NCI-H2196 (cell line): Measurements from ENCODE around the gene TSPAN3.

Experiments used
- DNase-seq: peaks from one replicate; lab custom pipeline; 2025; ENCODE audit not compliant: unreplicated experiment; lab: John Stamatoyannopoulos, UW

Gene TSPAN3

DNA sequence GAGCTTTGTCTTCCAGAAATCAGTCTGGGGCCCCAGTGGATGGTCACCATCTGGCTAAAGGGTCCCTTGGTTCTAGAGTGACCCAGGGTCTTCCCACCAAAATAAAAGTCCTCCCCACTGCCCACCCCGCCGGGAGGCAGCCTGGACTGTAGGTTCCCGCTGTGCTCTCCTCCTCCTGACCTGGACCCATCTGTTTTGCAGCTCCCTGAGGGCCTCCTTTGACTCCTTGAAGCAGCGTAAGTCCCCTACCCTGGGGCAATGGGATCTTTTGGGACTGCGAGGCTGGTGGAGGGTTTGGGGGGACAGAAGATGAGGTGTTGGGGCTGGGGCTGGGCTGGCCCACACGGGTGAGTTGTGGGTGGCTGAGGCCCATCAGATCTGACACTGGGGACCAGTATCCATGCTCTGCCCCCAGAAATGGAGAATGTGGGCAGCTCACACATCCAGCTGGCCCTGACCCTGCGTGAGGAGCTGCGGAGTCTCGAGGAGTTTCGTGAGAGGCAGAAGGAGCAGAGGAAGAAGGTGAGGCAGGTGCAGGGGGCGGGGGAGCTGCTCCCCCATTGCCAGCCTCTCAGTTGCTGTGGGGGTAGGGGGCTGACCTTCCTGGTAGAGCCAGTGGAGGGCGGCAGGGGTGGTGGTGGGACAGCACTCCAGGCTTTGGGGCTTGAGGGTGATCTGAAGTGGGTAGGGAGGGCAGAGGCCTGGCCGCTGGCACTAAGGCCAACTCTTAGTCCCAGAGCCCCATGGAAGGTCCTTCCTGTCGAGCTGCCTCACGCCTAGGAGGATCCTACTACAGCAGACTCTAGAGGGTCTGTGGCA, 45.6 kb downstream of the TSPAN3 start:
- DNase-seq: no peak

DNA sequence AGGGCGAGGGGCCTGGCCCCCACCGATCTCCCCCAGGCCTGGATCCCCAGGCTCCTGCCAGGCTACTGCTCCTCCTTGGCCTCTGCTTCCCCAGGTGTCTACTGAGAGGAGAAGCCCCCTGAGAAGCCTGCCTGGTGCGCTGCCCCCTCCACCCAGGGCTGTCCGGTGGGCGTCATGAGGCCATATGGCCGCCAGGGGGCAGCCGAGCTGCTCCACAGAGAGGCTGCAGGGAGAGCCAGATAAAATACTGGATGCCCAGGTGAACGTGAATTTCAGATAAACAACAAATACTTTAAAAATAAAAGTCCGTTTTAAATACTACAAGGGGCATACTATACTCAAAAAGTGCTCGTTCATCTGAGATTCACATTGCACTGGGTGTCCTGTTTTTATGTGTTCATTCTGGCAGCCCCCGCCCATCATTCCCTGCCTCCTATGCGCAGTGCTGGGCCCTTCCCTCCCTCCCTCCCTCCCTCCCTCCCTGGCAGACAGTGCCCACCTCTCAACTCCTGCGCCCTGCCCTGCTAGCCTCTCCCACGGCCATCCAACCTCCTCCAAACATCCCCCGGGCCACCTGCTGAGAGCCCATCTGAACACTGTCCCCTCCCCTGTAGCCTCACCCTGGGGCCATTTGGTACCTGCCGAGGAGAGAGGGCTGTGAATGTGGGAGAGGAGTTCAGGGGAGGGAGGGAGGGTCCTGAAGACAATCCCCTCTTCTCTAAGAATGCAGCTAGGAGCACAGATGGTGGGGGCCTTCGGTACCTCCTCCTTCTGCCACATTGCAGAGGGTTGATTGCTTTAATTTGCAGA, 46.4 kb downstream of the TSPAN3 start:
- peak; percentile 30 for DNase-seq

DNA sequence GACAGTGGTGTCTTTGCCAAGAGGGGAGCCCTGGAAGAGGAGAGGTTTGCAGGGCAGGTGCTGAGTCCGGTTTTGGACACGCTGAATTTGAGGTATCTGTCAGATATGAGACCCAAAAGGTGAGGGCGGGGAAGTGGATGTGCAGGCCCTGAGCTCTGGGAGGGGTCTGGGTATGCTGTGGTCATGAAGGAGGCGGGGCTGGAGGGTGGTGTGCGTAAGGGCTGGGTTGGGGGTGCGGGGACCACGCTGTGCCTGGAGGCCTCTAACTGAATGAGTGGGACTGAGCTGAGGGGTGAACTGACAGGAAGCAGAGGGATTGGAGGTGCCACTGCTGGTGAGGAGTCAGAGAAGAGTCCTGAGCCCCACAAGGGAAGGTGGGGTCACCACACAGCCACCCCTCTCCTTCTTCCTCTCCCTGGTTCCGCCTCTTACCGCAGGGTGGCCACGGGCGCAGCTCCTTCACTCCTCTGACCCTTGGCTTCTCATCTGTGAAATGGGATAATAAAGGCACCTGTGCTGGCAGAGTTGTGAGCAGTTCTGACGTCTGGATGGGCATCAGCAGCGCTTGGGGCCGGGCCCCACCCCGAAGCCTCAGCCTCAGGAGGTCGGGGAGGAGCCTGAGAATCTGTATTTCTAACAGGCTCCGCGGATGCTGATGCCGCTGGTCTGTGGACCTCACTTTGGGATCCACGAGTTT, 47.2 kb downstream of the TSPAN3 start:
- DNase-seq: no peak

DNA sequence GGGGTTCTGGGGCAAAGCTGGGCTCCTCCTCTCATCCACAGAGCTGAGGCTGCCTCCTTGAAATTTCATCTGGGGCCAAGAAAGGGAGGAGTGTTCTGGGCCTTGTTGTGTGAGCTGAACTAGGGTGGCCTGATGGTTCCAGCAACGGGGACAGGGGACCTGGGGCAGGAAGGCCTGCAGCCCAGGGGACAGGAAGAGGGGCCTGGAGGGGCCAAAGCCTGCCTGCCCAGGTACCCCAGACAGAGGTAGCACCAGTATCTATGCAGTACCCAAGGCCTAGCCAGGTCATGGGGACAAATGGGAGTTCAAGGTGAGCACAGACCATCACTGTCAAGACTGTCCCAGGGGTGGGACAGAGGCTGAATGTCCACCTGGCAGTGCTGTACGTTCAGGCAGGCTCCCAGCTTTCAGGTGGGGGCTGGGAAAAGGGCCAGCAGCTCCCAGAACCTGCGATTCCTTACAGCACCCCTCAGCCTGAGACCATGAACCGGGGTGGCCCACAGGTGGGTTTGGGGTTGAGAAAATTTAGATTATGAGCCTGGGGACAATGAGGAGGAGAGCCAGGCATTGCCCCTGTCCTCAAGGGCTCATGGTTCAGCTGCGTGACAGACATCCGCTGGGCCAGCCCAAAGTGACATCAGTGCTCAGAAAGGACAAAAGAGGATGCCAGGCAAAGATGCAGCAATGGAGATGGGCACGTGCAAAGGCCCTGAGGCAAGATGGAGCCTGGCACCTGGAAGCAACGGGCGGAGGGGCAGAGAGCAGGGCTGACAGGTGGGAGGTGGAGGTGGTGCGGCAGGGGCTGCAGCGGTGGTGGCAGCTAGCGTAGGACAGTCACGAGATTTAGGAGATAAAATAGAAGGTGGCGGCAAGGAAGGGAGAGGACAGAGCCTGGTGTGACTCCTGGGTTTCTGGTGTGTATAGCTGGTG, 48.0 kb downstream of the TSPAN3 start:
- DNase-seq: no peak

DNA sequence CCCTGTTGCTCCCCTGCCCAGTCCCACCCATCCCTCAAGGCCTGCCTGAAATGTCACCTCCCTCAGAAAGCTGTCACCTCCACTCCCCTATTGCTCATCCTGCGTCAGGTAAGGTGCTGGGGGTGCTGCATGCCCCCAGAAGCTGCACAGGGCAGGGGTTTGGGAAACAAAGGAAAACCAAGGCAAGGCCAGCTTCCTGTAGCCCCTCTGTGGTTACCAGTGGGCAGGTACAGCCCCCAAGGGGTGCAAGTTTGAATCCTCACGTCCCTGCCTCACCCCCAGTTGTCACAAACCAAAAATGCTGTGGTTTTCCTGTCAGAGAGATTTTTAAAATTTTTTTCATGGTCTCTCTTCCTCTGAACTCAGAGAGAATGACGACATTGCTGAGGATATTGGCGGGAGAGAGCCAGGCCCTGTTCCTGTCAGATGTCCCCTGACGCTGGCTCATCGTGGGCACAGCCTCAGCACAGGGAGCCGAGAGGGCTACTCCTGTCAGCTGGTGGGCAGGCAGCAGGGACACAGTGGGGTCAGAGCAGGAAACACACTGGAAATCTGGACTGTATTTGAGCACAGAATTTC, 49.0 kb downstream of the TSPAN3 start:
- DNase-seq: no peak

DNA sequence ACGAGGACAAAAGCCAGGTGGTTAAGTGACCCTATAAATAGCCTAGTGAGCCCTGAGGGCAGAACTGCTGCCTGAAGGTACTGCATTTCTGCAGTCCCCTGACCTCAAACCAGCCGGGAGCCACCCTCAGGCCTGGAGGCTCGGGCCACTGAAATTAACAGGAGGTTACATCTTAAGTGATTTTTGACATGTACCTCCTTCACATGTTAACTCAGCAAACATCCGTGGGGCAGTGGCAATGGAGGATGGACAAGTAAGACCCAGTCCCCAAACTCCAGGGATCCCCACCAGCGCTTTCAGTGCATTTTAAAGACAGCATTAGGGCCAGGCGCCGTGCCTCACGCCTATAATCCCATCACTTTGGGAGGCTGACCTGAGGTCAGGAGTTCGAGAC, 49.8 kb downstream of the TSPAN3 start:
- no peak for DNase-seq

DNA sequence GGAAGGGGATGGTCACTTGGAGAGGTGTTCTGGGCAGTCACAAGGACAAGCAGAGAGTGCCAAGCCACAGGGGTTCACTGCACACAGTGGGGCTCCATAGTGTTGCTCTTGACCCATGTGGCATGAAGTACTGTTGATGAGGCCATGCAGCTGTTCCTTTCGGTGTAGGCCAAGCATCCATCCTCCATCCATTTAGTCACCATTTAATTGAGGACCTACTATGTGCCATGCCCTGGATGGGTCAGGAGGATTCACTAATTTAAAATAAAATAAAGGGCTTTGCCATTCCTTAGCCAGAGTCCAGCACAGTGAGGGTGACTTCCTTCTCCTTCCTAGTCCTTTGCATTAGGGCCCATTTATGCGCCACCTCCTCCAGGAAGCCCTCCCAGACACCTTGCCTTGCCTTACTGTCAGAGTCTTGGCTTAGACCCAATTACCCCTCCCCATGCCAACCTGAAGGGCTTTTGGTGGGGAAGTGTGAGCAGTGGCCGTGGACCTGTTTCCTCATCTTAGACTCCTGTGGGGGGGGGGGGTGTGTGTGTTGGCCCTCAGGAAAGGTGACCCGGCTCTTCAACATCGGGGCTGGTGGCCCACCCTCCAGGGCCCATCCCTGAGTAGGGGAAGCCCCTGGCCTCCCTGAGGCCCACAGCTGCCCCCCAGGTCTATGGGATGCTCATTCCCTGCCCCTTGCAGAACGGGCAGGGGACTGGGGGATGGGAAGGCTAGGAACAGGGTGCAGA, 50.4 kb downstream of the TSPAN3 start:
- DNase-seq: no peak

DNA sequence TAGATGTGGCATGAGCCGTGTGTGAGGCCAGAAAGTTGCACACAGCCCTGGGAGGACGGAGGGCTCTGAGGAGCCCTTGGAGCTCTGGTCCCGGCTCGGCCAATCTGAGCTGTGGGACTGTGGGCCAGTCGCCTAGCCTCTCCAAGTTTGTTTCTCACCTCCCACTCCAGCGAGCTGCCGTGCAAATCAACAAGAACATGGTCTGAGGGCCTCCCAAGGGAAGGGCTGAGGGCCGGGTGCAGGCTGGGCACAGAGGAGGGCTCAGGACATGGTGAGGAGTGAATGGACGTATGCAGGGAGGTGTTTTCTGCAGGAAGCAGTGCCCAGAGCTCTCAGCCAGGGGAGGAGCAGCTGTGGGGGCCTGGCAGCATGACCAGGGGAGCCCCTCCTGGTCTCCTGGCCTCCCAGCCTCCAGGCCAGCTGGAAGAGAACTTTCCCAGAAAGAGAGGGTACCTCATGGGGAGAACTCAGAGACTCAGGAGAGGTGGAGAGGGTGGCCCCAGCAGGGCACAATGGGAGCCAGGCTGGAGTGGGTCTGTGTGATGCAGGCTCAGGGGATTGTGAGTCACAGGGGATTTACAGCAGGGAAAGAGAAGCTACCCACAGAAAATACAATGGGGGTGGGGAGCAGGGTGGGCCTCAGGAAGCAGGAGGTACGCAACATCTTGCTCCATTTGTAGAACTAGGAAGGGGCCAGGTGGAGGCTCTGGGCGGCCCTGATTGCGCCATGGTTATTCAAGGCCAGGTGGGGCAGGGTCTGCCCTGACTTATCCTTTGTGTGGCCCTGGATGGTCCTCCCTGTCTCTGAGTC, 51.2 kb downstream of the TSPAN3 start:
- no peak for DNase-seq

DNA sequence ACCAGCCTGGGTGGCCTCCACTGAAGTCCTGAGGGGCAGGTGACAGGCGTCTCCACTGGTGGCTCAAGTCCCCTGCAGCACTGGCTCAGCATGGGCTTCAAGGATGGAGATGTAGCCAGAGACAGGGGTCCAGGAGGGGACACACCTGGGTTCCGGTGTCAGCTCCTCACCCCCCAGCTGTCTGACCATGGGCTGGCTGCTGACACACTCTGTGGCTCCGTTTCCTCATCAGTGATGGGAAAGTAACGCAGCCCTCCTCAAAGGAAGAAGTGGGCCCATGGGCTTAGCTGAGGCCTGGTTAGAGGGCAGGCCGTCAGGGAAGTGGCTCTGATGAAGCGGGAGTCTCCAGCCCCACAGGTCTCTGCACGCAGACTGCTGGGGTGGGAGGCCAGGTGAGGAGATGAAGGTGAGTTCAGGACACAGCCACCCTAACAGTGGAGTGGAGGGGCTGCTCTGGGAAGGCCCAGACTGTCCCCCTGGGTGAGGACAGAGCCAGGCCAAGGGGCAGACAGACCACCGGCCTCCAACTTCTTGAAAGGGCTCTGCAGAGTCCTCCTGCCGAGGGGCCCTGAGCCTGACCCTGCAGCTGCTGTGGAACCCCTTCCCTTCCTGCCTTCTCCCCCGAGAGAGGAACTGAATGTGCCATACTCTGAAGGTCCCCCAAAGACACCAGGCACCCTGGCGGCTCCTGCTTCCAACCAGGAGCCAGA, 52.0 kb downstream of the TSPAN3 start:
- DNase-seq: no peak

DNA sequence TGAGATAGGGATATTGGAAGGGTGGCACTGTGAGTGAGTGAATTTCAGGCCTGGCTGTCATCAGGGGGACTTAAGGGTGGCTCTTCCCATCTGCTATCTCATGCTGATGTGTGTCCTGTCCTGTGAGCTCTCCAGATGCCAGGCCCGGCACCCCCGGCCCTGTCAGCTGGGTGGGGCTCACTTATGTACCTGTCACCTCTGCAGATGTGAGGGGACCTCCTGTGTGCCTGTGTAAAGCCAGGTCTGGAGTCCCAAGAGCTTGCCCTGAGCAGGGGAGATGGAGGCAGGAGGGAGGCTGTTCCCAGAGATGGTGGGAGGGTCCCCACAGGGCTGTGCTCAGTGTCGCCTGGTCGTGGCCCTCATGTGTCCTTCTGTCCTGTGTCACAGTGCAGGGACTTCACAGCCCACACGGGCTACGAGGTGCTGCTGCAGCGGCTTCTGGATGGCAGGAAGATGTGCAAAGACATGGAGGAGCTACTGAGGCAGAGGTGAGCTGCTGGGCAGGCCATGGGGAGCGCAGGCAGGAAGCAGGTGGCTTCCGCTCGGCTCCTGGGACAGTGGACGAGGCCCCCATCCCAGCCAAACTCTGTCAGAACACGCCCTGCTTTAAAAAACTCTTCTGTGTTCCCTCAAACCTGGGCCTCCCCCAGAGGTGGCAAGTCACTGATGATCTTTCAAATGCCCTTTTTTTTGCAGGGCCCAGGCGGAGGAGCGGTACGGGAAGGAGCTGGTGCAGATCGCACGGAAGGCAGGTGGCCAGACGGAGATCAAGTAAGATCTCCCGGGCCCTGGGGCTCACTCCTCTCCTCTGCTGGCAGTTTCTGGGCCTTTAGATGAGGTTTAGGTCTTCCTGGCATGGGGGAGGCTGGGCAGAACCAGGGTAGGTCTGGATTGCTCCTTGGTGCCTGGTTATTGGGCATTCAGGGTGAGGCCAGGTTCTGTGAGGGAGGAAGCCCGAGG, 52.9 kb downstream of the TSPAN3 start:
- DNase-seq: no peak

DNA sequence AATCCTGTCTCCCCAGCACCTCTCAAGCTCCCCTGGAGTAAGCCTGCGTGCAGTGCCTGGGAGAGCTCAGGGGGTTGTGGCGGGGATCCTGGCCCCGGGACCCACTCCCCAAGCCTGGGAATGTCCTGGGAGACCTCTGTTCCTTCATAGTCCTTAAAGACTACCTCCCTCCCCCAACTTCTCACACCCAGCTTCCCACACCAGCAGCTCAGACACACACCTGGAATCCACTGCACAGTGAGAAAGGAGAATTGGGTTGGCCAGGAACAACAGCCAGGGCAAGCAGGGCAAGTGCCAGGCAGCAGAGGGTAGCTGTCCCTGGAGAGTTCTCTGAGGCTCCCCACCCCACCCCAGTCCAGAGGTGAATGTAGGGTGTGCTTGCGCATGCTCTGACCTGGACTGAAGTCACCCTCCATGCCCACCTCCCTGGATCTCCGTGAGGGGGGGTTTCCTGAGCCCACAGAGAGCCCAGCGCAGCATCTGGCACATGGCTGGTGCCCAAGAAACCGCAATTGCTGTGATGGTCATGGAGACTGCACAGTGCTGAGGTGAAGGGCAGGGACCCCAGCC, 53.7 kb downstream of the TSPAN3 start:
- DNase-seq: no peak

DNA sequence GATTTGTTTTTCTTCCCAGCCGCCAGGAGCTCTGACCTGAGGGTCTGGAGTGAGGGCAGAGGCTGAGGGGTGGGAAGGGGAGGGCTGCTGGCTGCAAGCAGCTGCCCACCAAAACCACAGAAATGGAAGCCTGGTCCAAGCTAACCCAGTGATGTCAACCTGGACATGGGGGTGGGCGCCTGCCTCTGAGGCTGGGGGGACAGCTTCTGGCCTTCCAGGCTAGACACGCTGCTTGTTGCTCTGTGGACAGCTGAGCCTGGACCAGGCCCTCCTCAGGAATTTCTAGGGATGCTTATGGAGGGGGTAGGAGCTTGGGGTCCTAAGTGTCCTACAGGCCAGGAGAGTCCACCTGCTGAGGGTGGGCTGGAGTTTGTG, 54.6 kb downstream of the TSPAN3 start:
- DNase-seq: no peak

DNA sequence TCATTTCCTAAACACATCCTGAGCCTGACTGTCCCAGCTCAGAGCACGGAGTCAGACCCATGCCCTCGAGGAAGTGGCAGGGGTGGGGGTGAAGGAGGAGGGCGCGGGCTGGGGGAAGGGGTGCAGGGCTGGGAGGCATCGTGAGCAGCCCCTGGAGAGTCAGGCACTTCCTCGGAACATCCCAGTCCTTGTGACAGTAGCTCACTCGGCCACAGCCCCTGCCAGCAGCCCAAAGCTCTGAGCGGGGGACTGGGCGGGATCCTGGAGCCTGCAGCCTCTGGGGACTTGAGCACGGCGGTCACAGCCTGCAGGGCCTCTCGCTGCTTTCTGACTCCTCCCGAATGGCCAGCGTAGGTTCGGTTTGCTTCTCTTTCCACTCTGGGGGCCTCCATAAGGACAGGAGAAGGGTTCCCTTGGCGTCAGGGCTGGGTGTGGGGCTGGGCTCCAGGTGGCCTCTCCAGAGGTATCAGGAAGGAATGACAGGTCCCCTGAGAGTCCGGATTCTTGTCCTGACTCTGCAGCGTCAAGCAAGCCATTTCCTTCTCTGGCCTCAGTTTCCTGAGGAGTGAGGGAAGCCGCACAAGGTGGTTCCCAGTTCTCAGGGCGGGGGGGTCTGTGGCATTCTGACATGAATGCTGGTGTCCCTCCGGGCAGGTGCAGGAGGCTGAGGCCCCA, 55.1 kb downstream of the TSPAN3 start:
- DNase-seq: no peak

DNA sequence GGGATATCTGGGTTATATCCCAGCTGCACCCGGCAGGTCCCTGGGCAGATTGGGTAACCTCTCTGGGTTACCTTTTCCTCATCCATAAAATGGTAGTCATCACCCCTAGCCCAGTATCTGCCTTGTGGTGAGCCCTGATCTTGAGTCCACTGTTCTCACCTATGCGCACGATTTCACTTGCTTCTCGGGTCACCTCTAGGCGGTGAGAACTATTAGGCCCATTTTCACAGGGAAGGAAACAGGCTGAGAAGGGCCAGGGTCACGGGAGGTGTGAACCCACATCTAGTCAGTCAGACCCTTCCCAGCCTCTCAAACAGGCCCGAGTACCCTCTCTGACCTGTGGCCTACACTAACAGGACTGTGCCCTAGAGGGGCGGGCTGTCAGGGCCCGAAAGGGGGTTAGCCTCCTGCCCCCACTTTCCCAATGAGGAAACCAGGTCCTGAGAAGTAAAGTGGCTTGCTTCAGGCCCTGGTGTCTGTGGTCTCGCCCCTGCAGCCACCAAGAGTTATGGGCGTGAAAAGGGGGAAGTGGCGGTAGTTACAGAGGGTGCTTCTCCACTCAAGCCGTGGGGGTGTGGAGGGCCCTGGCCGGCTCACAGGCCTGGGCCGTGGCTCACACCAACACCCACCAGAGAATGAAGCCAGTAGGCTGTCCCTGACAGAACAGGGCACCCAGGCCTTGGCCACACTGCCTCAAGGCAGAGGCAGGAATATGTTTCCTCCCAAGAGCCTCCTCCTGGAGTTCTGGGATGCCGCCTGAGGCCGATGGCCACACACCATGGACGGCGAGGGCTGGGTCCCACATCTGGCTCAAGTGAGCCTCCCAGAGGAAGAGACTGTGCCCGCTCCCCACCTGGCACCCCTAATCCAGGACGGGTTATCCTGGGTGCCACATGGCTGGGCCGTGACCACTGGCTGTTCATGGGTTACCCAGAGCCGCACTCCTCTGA, 56.5 kb downstream of the TSPAN3 start:
- DNase-seq: no peak

DNA sequence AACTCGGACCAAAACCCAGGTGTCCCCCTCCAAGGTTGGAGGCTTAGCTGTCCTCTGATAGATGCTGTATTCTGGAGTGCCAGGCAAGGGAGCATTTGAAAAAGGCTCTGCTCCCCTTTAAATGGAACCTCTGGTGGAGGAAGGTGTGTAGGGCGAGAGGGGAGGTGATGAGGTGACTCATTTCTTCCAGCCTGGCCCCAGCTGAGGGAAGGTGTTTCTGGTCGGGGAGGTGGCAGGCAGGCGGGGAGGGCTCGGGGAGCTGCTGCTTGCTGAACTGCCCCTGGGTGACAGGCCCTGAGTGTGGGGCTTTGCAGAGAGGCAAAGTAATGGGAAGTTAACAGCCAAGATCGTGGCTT, 57.2 kb downstream of the TSPAN3 start:
- no peak for DNase-seq
